ENCODE measurements around the gene AUTS2.

Gene AUTS2

DNA sequence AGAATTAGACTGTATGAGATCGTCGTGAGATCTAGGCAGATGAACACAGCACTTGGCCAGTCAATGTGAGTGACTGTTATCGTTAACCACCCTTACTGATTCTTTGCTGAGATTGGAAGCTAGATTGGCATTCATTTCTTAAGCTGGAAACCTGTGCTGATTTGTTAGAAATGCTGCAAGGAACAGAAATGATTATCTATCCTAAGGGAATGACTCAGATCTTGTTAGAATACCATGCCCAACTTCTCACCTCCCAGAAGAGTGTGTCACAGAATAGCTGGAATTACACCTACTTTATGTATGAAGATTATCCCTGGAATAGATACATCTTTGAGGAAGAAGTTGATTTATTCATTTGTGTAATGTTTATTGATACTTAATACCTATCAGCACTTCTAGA lies 275.2 kb downstream of the AUTS2 start:
- no peak overlapping the region for H3K27ac ChIP-seq (ENCODE audit: low read length)
- H3K4me1 ChIP-seq (ENCODE audit: control insufficient read depth, insufficient read depth, low read length), result no peaks in the 10 kb centered on the region
- no peak overlapping the region for H3K9ac ChIP-seq (ENCODE audit: low read length in 2 of 2)
- H3K27me3 ChIP-seq (ENCODE audit: control insufficient read depth in 1 of 2, insufficient read depth in 2 of 2, low read length in 2 of 2), result no peaks in the 10 kb centered on the region
- H3K36me3 ChIP-seq (ENCODE audit: control insufficient read depth in 2 of 2, insufficient read depth in 2 of 2, low read length in 2 of 2), result no peaks in the 10 kb centered on the region
- no peaks in the 10 kb centered on the region for H3K9me3 ChIP-seq (ENCODE audit: control insufficient read depth in 2 of 2, low read length in 2 of 2)
- no peak overlapping the region for H3K4me3 ChIP-seq (ENCODE audit: low read length in 2 of 2)

DNA sequence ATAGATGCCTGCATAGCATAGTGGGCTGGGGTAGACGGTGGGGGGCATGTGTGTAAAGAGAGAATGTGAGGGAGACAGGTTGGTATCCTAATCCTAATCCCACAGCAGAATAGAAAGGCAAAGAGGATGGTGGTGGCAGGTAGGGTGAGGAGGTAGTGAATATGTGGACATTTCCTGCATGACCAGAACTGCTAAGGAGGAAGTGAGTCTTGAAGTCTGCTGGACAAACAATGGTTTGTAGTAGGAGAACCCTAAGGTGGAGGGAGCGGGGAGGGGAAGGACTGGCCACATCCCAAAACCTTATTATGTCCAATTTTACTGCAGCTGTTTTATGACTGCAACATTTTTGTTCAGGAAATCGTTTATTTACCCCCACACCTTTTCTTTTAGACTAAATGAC lies 279.7 kb downstream of the AUTS2 start:
- no peak overlapping the region for H3K27ac ChIP-seq (ENCODE audit: low read length)
- no peaks in the 10 kb centered on the region for H3K36me3 ChIP-seq (ENCODE audit: control insufficient read depth in 2 of 2, insufficient read depth in 2 of 2, low read length in 2 of 2)
- H3K4me1 ChIP-seq (ENCODE audit: control insufficient read depth, insufficient read depth, low read length), result no peaks in the 10 kb centered on the region
- H3K9ac ChIP-seq (ENCODE audit: low read length in 2 of 2), result no peak overlapping the region
- no peak overlapping the region for H3K4me3 ChIP-seq (ENCODE audit: low read length in 2 of 2)
- H3K9me3 ChIP-seq (ENCODE audit: control insufficient read depth in 2 of 2, low read length in 2 of 2), result no peaks in the 10 kb centered on the region
- H3K27me3 ChIP-seq (ENCODE audit: control insufficient read depth in 1 of 2, insufficient read depth in 2 of 2, low read length in 2 of 2), result no peaks in the 10 kb centered on the region

DNA sequence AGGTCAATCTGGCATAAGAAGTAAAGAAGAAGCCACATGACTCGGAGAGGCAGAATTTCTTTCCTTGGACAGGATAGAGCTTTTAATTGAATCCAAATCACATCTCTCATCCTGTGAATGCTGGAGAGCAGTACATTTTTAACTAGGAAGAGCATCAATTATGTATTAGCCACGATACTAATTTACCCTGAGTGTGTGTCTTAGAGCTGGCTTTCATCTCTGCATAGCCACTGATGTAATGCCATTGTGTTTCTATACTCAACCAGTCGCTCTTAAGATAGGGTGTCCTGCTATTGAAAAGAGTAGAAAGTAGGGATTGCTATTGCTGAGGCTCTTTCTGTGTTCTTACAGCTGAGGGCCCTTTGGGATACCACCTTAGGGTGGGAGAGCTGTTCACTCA lies 280.3 kb downstream of the AUTS2 start:
- H3K4me3 ChIP-seq (ENCODE audit: low read length in 2 of 2), result no peak overlapping the region
- peaks cover 3% of the 10 kb centered on the region for H3K4me1 ChIP-seq (ENCODE audit: control insufficient read depth, insufficient read depth, low read length)
- H3K27ac ChIP-seq (ENCODE audit: low read length), result no peak overlapping the region
- no peaks in the 10 kb centered on the region for H3K9me3 ChIP-seq (ENCODE audit: control insufficient read depth in 2 of 2, low read length in 2 of 2)
- H3K27me3 ChIP-seq (ENCODE audit: control insufficient read depth in 1 of 2, insufficient read depth in 2 of 2, low read length in 2 of 2), result no peaks in the 10 kb centered on the region
- no peak overlapping the region for H3K9ac ChIP-seq (ENCODE audit: low read length in 2 of 2)
- no peaks in the 10 kb centered on the region for H3K36me3 ChIP-seq (ENCODE audit: control insufficient read depth in 2 of 2, insufficient read depth in 2 of 2, low read length in 2 of 2)

DNA sequence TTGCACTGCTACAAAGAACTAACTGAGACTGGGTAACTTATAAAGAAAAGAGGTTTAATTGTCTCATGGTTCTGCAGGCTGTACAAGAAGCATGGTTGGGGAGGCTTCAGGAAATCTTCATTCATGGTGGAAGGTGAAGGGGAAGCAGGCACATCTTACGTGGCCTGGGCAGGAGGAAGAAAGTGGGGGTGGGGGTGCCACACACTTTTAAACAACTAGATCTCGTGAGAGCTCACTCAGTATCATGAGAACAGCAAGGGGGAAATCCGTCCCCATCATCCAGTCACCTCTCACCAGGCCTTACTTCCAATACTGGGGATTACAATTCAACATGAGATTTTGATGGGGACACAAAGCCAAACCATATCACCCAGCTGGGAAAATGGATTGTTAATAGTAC lies 281.7 kb downstream of the AUTS2 start:
- Histone ChIP-seq H3K9ac (ENCODE audit: low read length in 2 of 2) (no peak overlapping the region), H3K27ac (ENCODE audit: low read length) (no peak overlapping the region), H3K9me3 (ENCODE audit: control insufficient read depth in 2 of 2, low read length in 2 of 2) (no peaks in the 10 kb centered on the region), H3K27me3 (ENCODE audit: control insufficient read depth in 1 of 2, insufficient read depth in 2 of 2, low read length in 2 of 2) (no peaks in the 10 kb centered on the region), H3K36me3 (ENCODE audit: control insufficient read depth in 2 of 2, insufficient read depth in 2 of 2, low read length in 2 of 2) (no peaks in the 10 kb centered on the region), H3K4me1 (ENCODE audit: control insufficient read depth, insufficient read depth, low read length) (peaks cover 4% of the 10 kb centered on the region), H3K4me3 (ENCODE audit: low read length in 2 of 2) (no peak overlapping the region)

DNA sequence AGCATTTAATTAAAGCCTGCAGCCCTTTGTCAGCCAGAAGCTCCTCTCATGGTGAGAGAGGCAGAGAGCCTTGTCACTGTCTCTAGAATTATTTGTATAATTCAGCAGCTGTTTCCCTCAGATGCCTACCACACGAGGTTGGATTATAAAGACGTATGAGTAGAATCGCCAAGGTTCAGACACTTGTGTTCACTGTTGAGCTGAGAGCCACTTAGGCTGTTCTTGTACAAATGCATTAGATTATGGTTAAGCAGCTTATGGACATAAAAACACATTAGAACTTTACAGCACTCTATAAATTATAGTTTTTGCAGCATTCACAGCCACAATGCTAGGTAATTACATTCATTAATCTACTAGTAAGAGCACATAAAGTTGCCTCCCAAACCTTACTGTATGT lies 282.6 kb downstream of the AUTS2 start:
- H3K27me3 ChIP-seq (ENCODE audit: control insufficient read depth in 1 of 2, insufficient read depth in 2 of 2, low read length in 2 of 2), result no peaks in the 10 kb centered on the region
- no peak overlapping the region for H3K4me3 ChIP-seq (ENCODE audit: low read length in 2 of 2)
- H3K4me1 ChIP-seq (ENCODE audit: control insufficient read depth, insufficient read depth, low read length), result peaks cover 9% of the 10 kb centered on the region
- H3K9me3 ChIP-seq (ENCODE audit: control insufficient read depth in 2 of 2, low read length in 2 of 2), result no peaks in the 10 kb centered on the region
- no peaks in the 10 kb centered on the region for H3K36me3 ChIP-seq (ENCODE audit: control insufficient read depth in 2 of 2, insufficient read depth in 2 of 2, low read length in 2 of 2)
- no peak overlapping the region for H3K27ac ChIP-seq (ENCODE audit: low read length)
- no peak overlapping the region for H3K9ac ChIP-seq (ENCODE audit: low read length in 2 of 2)

DNA sequence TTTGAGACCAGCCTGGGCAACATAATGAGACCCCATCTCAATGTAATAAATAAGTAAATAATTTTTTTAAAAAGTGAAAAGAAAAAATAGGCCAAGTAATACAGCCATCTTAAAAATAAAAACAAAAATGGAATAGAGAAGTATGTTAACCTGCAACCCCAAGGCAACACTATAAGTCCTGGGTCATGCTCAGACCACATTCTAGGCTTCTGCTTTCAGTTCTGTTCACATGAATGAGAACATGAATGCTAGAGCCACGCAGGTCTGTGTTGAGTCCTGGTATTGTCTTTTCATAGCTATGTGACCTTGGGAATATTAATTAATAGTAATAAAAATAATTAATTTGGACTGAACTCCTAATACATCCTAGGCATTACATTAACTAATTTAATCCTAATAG lies 284.0 kb downstream of the AUTS2 start:
- H3K4me3 ChIP-seq (ENCODE audit: low read length in 2 of 2), result no peak overlapping the region
- H3K9me3 ChIP-seq (ENCODE audit: control insufficient read depth in 2 of 2, low read length in 2 of 2), result no peaks in the 10 kb centered on the region
- no peak overlapping the region for H3K27ac ChIP-seq (ENCODE audit: low read length)
- H3K27me3 ChIP-seq (ENCODE audit: control insufficient read depth in 1 of 2, insufficient read depth in 2 of 2, low read length in 2 of 2), result no peaks in the 10 kb centered on the region
- peaks cover 9% of the 10 kb centered on the region for H3K4me1 ChIP-seq (ENCODE audit: control insufficient read depth, insufficient read depth, low read length)
- H3K36me3 ChIP-seq (ENCODE audit: control insufficient read depth in 2 of 2, insufficient read depth in 2 of 2, low read length in 2 of 2), result no peaks in the 10 kb centered on the region
- H3K9ac ChIP-seq (ENCODE audit: low read length in 2 of 2), result no peak overlapping the region

DNA sequence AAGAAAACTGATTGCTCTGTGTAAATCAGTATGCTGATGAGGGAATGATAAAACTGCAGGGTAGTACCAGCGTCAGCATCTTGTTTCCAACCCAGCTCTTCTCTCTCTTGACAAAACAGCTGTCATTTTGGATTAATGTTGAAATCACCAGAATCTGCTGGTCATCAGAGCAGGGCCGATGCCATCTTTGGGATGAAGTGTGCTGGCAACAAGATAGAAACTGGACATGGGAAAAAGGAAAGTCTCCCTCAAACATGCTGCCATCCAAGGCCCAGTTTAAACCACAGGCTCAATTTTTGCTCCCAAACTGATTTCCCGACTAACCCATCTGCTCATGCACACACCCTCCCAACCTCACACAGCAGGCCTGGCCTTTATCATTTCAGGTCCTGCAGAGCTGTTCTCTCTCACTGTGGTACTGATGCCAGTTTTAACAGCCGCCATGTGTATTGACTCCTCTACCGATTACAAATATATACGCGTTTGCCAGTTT lies 285.2 kb downstream of the AUTS2 start:
- Histone ChIP-seq H3K27me3 (ENCODE audit: control insufficient read depth in 1 of 2, insufficient read depth in 2 of 2, low read length in 2 of 2) (no peaks in the 10 kb centered on the region), H3K27ac (ENCODE audit: low read length) (no peak overlapping the region), H3K4me3 (ENCODE audit: low read length in 2 of 2) (no peak overlapping the region), H3K9ac (ENCODE audit: low read length in 2 of 2) (no peak overlapping the region), H3K36me3 (ENCODE audit: control insufficient read depth in 2 of 2, insufficient read depth in 2 of 2, low read length in 2 of 2) (no peaks in the 10 kb centered on the region), H3K4me1 (ENCODE audit: control insufficient read depth, insufficient read depth, low read length) (peaks cover 9% of the 10 kb centered on the region), H3K9me3 (ENCODE audit: control insufficient read depth in 2 of 2, low read length in 2 of 2) (no peaks in the 10 kb centered on the region)

DNA sequence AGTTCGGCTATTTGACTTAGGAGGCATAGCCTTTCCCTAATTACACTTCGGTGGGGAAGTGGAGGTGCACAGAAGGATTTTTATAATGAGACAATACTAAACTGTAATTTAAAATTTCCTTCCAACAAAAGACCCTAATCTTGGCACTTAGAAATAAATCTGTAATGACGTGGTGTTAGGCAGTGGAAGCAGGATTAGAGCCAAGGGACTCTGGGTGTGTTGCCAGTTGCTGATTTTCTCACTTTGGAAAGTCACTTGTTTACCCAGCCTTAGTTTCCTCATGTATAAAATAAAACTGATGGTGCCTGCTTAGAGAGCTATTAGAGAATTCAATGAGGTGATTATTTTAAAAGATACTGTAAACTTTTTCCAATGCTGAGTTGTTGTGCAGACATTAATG lies 287.2 kb downstream of the AUTS2 start:
- H3K36me3 ChIP-seq (ENCODE audit: control insufficient read depth in 2 of 2, insufficient read depth in 2 of 2, low read length in 2 of 2), result no peaks in the 10 kb centered on the region
- H3K4me3 ChIP-seq (ENCODE audit: low read length in 2 of 2), result no peak overlapping the region
- H3K9ac ChIP-seq (ENCODE audit: low read length in 2 of 2), result no peak overlapping the region
- H3K27me3 ChIP-seq (ENCODE audit: control insufficient read depth in 1 of 2, insufficient read depth in 2 of 2, low read length in 2 of 2), result no peaks in the 10 kb centered on the region
- H3K9me3 ChIP-seq (ENCODE audit: control insufficient read depth in 2 of 2, low read length in 2 of 2), result no peaks in the 10 kb centered on the region
- H3K4me1 ChIP-seq (ENCODE audit: control insufficient read depth, insufficient read depth, low read length), result peaks cover 9% of the 10 kb centered on the region
- H3K27ac ChIP-seq (ENCODE audit: low read length), result no peak overlapping the region

DNA sequence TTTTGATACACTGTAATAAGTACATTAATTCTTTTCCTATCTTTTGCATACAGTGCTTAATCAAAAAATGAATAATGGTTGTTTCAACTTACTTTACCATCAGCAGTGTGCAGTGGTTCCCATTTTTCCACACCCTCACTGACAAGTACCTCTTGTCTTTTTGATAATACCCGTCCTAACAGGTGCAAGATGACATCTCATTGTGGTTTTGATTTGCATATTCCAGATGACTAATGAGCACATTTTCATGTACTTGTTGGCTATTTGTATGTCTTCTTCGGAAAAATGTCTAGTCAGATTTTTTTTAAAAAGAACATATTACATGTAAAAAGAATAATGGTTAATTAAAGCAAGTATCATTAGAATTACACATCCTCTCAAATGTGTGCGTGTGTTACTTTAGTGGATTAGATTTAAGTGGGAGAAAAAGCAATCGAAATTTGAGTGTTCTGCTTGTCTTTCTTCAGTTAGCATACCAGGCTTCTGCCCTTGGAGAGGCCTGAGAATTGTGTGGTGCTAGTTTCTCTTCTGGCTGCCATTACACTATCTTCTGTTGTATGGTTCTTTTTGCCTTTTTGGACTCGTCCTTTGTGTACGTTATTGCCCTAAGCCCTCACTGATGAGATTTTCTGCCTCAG lies 291.2 kb downstream of the AUTS2 start:
- Histone ChIP-seq H3K4me3 (ENCODE audit: low read length in 2 of 2) (peak overlapping the region in 1 of 2 donors; percentile 50), H3K27ac (ENCODE audit: low read length) (no peak overlapping the region), H3K36me3 (ENCODE audit: control insufficient read depth in 2 of 2, insufficient read depth in 2 of 2, low read length in 2 of 2) (no peaks in the 10 kb centered on the region)

DNA sequence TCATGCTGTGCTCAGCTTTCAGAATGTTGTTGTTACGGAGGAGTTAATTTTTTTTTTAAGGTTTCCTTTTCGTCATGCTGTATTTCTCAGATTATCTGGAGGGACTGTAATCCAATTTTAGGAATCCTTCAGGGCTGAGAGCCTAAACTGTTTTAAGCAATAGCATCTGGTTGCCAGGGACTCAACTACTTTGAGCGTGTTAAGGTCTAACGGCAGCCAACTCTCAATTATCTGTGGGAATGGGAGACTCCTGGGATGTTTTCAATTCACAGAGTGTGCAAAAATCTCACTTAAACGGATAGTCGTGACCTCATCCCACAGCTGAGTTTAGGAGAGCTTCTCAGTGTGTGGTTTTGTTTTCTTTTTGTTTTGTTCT lies 291.7 kb downstream of the AUTS2 start:
- Histone ChIP-seq H3K9ac (ENCODE audit: low read length in 2 of 2) (no peak overlapping the region), H3K27me3 (ENCODE audit: control insufficient read depth in 1 of 2, insufficient read depth in 2 of 2, low read length in 2 of 2) (no peaks in the 10 kb centered on the region), H3K9me3 (ENCODE audit: control insufficient read depth in 2 of 2, low read length in 2 of 2) (no peaks in the 10 kb centered on the region), H3K27ac (ENCODE audit: low read length) (no peak overlapping the region), H3K4me1 (ENCODE audit: control insufficient read depth, insufficient read depth, low read length) (peaks cover 5% of the 10 kb centered on the region), H3K36me3 (ENCODE audit: control insufficient read depth in 2 of 2, insufficient read depth in 2 of 2, low read length in 2 of 2) (no peaks in the 10 kb centered on the region), H3K4me3 (ENCODE audit: low read length in 2 of 2) (peak overlapping the region in 1 of 2 donors; percentile 50)

More for the DNA sequence above, 291.2 kb downstream of the AUTS2 start:
- H3K9ac ChIP-seq (ENCODE audit: low read length in 2 of 2), result no peak overlapping the region
- no peaks in the 10 kb centered on the region for H3K9me3 ChIP-seq (ENCODE audit: control insufficient read depth in 2 of 2, low read length in 2 of 2)
- no peaks in the 10 kb centered on the region for H3K27me3 ChIP-seq (ENCODE audit: control insufficient read depth in 1 of 2, insufficient read depth in 2 of 2, low read length in 2 of 2)
- peaks cover 5% of the 10 kb centered on the region for H3K4me1 ChIP-seq (ENCODE audit: control insufficient read depth, insufficient read depth, low read length)

DNA sequence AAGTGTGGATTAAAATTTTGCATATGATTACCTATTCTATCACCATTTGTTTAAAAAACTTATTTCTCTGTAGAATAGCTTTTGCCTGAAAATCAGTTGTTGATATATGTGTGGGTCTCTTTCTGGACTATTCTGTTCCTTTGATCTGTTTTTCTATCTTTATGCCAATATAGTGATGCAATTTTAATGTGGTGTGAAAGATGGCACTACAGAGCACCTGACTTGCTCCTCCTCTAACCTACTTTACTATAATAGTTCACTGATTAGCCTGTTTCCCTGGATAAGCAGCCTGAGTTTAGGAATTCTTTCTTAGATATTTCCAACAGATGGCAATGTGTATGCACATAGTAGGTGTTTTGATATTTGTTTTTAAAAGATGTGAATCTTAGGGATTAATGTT lies 294.5 kb downstream of the AUTS2 start:
- no peaks in the 10 kb centered on the region for H3K36me3 ChIP-seq (ENCODE audit: control insufficient read depth in 2 of 2, insufficient read depth in 2 of 2, low read length in 2 of 2)
- H3K4me3 ChIP-seq (ENCODE audit: low read length in 2 of 2), result no peak overlapping the region
- H3K9ac ChIP-seq (ENCODE audit: low read length in 2 of 2), result no peak overlapping the region
- H3K4me1 ChIP-seq (ENCODE audit: control insufficient read depth, insufficient read depth, low read length), result no peaks in the 10 kb centered on the region
- H3K9me3 ChIP-seq (ENCODE audit: control insufficient read depth in 2 of 2, low read length in 2 of 2), result no peaks in the 10 kb centered on the region
- no peak overlapping the region for H3K27ac ChIP-seq (ENCODE audit: low read length)
- H3K27me3 ChIP-seq (ENCODE audit: control insufficient read depth in 1 of 2, insufficient read depth in 2 of 2, low read length in 2 of 2), result no peaks in the 10 kb centered on the region
